GM23338 (cell line): ENCODE measurements around the gene IGF2R. TPM values are rescaled to one million over a fixed set of nuclear protein-coding genes. Genes with fewer than 3 reads are reported as not detected.

Experiments
- ATAC-seq: fragments of 200-7000 bp; cut with Tn5 transposase; 3 replicates; pipeline ENCODE4 v1.9.1; 2020
- DNase-seq: peaks from one replicate; pipeline ENCODE4 v3.0.0-alpha.2; 2015; ENCODE audit warnings: low spot score
- H2AFZ ChIP-seq: fragments of 200-600 bp; sonication (generic); 2 replicates; pipeline ENCODE4 v1.8.0; 2016; ENCODE audit warnings: antibody characterized with exemption, mild to moderate bottlenecking, moderate library complexity
- H3F3A ChIP-seq: fragments of 200-600 bp; sonication (generic); replicated peaks from 2 replicates; pipeline ENCODE4 v1.8.0; 2017; ENCODE audit warnings: antibody characterized with exemption, mixed run types, low read depth
- H3K27ac ChIP-seq: fragments of 200-600 bp; sonication (generic); 2 replicates; pipeline ENCODE4 v1.6.1; 2016; ENCODE audit warnings: low read depth
- H3K27me3 ChIP-seq: fragments of 200-600 bp; sonication (generic); 2 replicates; pipeline ENCODE4 v1.8.0; 2016; ENCODE audit warnings: mild to moderate bottlenecking, mixed run types, moderate library complexity; ENCODE audit not compliant: insufficient read depth
- H3K36me3 ChIP-seq: fragments of 200-600 bp; sonication (generic); 2 replicates; pipeline ENCODE4 v1.8.0; 2016; ENCODE audit warnings: mild to moderate bottlenecking; ENCODE audit not compliant: insufficient read depth
- H3K4me1 ChIP-seq: fragments of 200-600 bp; sonication (generic); 2 replicates; pipeline ENCODE4 v1.8.0; 2016; ENCODE audit warnings: mild to moderate bottlenecking, moderate library complexity; ENCODE audit not compliant: insufficient read depth
- H3K4me2 ChIP-seq: fragments of 200-600 bp; sonication (generic); 2 replicates; pipeline ENCODE4 v1.7.1; 2017; ENCODE audit warnings: mixed run types
- H3K4me3 ChIP-seq: fragments of 200-600 bp; sonication (generic); 2 replicates; pipeline ENCODE4 v1.6.1; 2016; ENCODE audit warnings: mixed run types
- H3K79me2 ChIP-seq: fragments of 200-600 bp; sonication (generic); replicated peaks from 2 replicates; pipeline ENCODE4 v1.8.0; 2017; ENCODE audit warnings: mild to moderate bottlenecking; ENCODE audit not compliant: insufficient read depth
- H3K9me2 ChIP-seq: fragments of 200-600 bp; sonication (generic); 2 replicates; pipeline ENCODE4 v1.8.0; 2017; ENCODE audit not compliant: insufficient read depth
- H4K20me1 ChIP-seq: fragments of 200-600 bp; sonication (generic); replicated peaks from 2 replicates; pipeline ENCODE4 v1.8.0; 2017; ENCODE audit warnings: mild to moderate bottlenecking; ENCODE audit not compliant: insufficient read depth
- H3K27ac Mint-ChIP-seq: 2 replicates; pipeline ENCODE4 v1.8.0; 2020; ENCODE audit warnings: inconsistent platforms, mild to moderate bottlenecking, moderate library complexity, mixed read lengths
- H3K27me3 Mint-ChIP-seq: 3 replicates; pipeline ENCODE4 v1.8.0; 2022; ENCODE audit warnings: low read depth, mild to moderate bottlenecking, moderate library complexity, mixed read lengths, inconsistent platforms; ENCODE audit not compliant: insufficient read depth, poor library complexity
- H3K36me3 Mint-ChIP-seq: 3 replicates; pipeline ENCODE4 v1.8.0; 2021; ENCODE audit warnings: low read depth, mild to moderate bottlenecking, inconsistent platforms, moderate library complexity, mixed read lengths
- H3K4me1 Mint-ChIP-seq: 3 replicates; pipeline ENCODE4 v1.8.0; 2020; ENCODE audit warnings: mild to moderate bottlenecking, inconsistent platforms, mixed read lengths
- H3K4me3 Mint-ChIP-seq: 3 replicates; pipeline ENCODE4 v1.8.0; 2021; ENCODE audit warnings: moderate library complexity, mild to moderate bottlenecking, inconsistent platforms, mixed read lengths
- H3K9me3 Mint-ChIP-seq: 3 replicates; pipeline ENCODE4 v1.8.0; 2020; ENCODE audit warnings: moderate library complexity, mild to moderate bottlenecking, inconsistent platforms, mixed read lengths
- CREB1 ChIP-seq: fragments of 250-450 bp; sonication (Bioruptor Pico); IDR thresholded peaks from 2 replicates; pipeline ENCODE4 v1.5.0; 2020; ENCODE audit warnings: low read depth, mild to moderate bottlenecking, moderate library complexity
- ETS1 ChIP-seq: IDR thresholded peaks from 2 replicates; pipeline ENCODE4 v1.6.1; 2016; ENCODE audit warnings: antibody characterized with exemption
- EZH2 ChIP-seq: fragments of 200-600 bp; sonication (generic); IDR thresholded peaks from one replicate; pipeline ENCODE4 v1.8.0; 2017; ENCODE audit warnings: antibody characterized with exemption, mild to moderate bottlenecking, low read depth; ENCODE audit not compliant: unreplicated experiment
- EZH2phosphoT487 ChIP-seq: fragments of 200-600 bp; sonication (generic); IDR thresholded peaks from one replicate; pipeline ENCODE4 v1.8.1; 2018; ENCODE audit warnings: antibody characterized with exemption; ENCODE audit not compliant: unreplicated experiment
- JUNB ChIP-seq: IDR thresholded peaks from one replicate; pipeline ENCODE4 v1.6.1; 2016; ENCODE audit warnings: antibody characterized with exemption; ENCODE audit not compliant: unreplicated experiment
- NANOG ChIP-seq: IDR thresholded peaks from 2 replicates; pipeline ENCODE4 v1.6.1; 2016; ENCODE audit warnings: antibody characterized with exemption, borderline replicate concordance
- POLR2AphosphoS5 ChIP-seq: IDR thresholded peaks from 2 replicates; pipeline ENCODE4 v1.6.1; 2016; ENCODE audit warnings: antibody characterized with exemption, low read depth
- STAT1 ChIP-seq: IDR thresholded peaks from one replicate; pipeline ENCODE4 v1.6.1; 2016; ENCODE audit warnings: antibody characterized with exemption; ENCODE audit not compliant: unreplicated experiment
- ZNF331 ChIP-seq: fragments of 250-450 bp; sonication (Bioruptor Pico); IDR thresholded peaks from 2 replicates; pipeline ENCODE4 v1.5.0; 2020; ENCODE audit warnings: low read depth, mild to moderate bottlenecking, moderate library complexity
- ZNF462 ChIP-seq: fragments of 250-450 bp; sonication (Bioruptor Pico); IDR thresholded peaks from 2 replicates; pipeline ENCODE4 v1.5.0; 2020; ENCODE audit warnings: mild to moderate bottlenecking, moderate library complexity
- polyA plus RNA-seq: library from polyadenylated mRNA; unstranded; fragments of >200 nt; fragmentation: Nextera tagmentation; extraction: Ambion mirVana; gene quantifications from 2 replicates; pipeline ENCODE4 v1.2.1, GENCODE V29; 2016
- total RNA-seq: library from RNA; depleted of rRNA; stranded (reverse); fragments of >200 nt; shearing (Covaris generic); gene quantifications from 2 replicates; pipeline ENCODE4 v1.2.3, GENCODE V29; 2014
- TF ChIP-seq, protein P1 (sequence below): IDR thresholded peaks from one replicate; pipeline ENCODE4 v1.6.1; 2018; ENCODE audit warnings: antibody characterized with exemption; ENCODE audit not compliant: unreplicated experiment
- TF ChIP-seq, protein P2 (sequence below), 2 experiments: fragments of 200-600 bp in 1 of 2; sonication (generic) in 1 of 2; conservative IDR thresholded peaks; 2 replicates each; pipeline versions ENCODE4 v1.5.1 to v1.6.1; 2016 to 2017; ENCODE audit warnings: antibody characterized with exemption in 2 of 2, low read depth in 2 of 2, mild to moderate bottlenecking in 2 of 2, moderate library complexity in 1 of 2

The IGF2R gene
- total and polyA plus RNA-seq, 2 experiments from 2014 or later, result 12.5 to 76.4 TPM

GRCh38 chr6:160093061-160093460 lies 124.2 kb downstream of the IGF2R start (continued):
- no peak for TF ChIP-seq ETS1

GRCh38 chr6:160093946-160094345 lies 125.1 kb downstream of the IGF2R start:
- Histone ChIP-seq H2AFZ (no peak overlapping the region), H3K79me2 (no peaks in the 10 kb centered on the region), H3F3A (no peaks in the 10 kb centered on the region), H4K20me1 (peaks cover under 1% of the 10 kb centered on the region), H3K36me3 (peaks cover 39% of the 10 kb centered on the region), H3K9me2 (no peaks in the 10 kb centered on the region), H3K4me3 (no peak overlapping the region), H3K4me2 (no peak overlapping the region), H3K4me1 (no peaks in the 10 kb centered on the region), H3K27me3 (no peaks in the 10 kb centered on the region), H3K27ac (no peak overlapping the region)
- H3K4me1 Mint-ChIP-seq, result no peaks in the 10 kb centered on the region
- H3K36me3 Mint-ChIP-seq, result peaks cover 81% of the 10 kb centered on the region
- DNase-seq, result no peak
- ATAC-seq, result no peak
- H3K4me3 Mint-ChIP-seq, result no peak overlapping the region
- no peak overlapping the region for H3K27ac Mint-ChIP-seq
- no peaks in the 10 kb centered on the region; the same call in 2 of the 3 replicates for H3K9me3 Mint-ChIP-seq
- peaks cover 6% of the 10 kb centered on the region for H3K27me3 Mint-ChIP-seq
- TF ChIP-seq ZNF462 (CRISPR knock-in tag) (no peak), EZH2phosphoT487 (no peak), EZH2 (no peak), ETS1 (no peak), JUNB (no peak), POLR2AphosphoS5 (no peak), ZNF331 (CRISPR knock-in tag) (no peak), CREB1 (CRISPR knock-in tag) (no peak), NANOG (no peak), STAT1 (no peak)
- TF ChIP-seq, protein P1, sequence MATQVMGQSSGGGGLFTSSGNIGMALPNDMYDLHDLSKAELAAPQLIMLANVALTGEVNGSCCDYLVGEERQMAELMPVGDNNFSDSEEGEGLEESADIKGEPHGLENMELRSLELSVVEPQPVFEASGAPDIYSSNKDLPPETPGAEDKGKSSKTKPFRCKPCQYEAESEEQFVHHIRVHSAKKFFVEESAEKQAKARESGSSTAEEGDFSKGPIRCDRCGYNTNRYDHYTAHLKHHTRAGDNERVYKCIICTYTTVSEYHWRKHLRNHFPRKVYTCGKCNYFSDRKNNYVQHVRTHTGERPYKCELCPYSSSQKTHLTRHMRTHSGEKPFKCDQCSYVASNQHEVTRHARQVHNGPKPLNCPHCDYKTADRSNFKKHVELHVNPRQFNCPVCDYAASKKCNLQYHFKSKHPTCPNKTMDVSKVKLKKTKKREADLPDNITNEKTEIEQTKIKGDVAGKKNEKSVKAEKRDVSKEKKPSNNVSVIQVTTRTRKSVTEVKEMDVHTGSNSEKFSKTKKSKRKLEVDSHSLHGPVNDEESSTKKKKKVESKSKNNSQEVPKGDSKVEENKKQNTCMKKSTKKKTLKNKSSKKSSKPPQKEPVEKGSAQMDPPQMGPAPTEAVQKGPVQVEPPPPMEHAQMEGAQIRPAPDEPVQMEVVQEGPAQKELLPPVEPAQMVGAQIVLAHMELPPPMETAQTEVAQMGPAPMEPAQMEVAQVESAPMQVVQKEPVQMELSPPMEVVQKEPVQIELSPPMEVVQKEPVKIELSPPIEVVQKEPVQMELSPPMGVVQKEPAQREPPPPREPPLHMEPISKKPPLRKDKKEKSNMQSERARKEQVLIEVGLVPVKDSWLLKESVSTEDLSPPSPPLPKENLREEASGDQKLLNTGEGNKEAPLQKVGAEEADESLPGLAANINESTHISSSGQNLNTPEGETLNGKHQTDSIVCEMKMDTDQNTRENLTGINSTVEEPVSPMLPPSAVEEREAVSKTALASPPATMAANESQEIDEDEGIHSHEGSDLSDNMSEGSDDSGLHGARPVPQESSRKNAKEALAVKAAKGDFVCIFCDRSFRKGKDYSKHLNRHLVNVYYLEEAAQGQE, result no peak
- TF ChIP-seq, protein P2, sequence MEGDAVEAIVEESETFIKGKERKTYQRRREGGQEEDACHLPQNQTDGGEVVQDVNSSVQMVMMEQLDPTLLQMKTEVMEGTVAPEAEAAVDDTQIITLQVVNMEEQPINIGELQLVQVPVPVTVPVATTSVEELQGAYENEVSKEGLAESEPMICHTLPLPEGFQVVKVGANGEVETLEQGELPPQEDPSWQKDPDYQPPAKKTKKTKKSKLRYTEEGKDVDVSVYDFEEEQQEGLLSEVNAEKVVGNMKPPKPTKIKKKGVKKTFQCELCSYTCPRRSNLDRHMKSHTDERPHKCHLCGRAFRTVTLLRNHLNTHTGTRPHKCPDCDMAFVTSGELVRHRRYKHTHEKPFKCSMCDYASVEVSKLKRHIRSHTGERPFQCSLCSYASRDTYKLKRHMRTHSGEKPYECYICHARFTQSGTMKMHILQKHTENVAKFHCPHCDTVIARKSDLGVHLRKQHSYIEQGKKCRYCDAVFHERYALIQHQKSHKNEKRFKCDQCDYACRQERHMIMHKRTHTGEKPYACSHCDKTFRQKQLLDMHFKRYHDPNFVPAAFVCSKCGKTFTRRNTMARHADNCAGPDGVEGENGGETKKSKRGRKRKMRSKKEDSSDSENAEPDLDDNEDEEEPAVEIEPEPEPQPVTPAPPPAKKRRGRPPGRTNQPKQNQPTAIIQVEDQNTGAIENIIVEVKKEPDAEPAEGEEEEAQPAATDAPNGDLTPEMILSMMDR (conservative IDR thresholded peaks at IDR 0.05; ENCODE audit: low read depth in 2 of 2), result no peak
